ENCODE measurements around the gene KCTD17.

DNA sequence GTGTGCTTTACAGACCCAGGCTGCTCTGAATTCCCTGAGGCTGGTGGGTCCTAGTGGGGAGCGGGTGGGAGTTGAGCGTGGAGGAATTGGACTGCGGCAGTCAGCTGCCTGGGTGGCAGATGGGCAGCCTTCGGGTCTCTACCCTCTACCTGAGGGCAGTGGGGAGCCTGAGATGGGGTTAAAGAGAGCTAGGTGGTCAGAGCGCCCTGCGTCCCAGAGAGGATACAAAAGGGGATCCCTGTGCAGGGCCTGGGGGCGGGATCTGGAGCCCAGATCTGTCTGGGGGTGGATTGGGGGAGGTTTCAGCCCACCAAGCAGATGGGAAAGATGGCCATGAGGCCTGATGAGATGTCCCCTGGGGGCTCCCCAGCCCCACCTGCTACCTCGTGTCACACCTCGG lies 18.2 kb downstream of the KCTD17 start:
- TF ChIP-seq, protein P1, sequence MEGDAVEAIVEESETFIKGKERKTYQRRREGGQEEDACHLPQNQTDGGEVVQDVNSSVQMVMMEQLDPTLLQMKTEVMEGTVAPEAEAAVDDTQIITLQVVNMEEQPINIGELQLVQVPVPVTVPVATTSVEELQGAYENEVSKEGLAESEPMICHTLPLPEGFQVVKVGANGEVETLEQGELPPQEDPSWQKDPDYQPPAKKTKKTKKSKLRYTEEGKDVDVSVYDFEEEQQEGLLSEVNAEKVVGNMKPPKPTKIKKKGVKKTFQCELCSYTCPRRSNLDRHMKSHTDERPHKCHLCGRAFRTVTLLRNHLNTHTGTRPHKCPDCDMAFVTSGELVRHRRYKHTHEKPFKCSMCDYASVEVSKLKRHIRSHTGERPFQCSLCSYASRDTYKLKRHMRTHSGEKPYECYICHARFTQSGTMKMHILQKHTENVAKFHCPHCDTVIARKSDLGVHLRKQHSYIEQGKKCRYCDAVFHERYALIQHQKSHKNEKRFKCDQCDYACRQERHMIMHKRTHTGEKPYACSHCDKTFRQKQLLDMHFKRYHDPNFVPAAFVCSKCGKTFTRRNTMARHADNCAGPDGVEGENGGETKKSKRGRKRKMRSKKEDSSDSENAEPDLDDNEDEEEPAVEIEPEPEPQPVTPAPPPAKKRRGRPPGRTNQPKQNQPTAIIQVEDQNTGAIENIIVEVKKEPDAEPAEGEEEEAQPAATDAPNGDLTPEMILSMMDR (IDR thresholded peaks at IDR 0.05; ENCODE audit: insufficient read depth, low read length), result no peak
- no peak for TF ChIP-seq SPI1 (IDR thresholded peaks at IDR 0.05; ENCODE audit: borderline replicate concordance, low read depth)

All from HL-60 (cell line).